Gastrocnemius medialis (tissue), 4 donors: Measurements from ENCODE around the gene THRSP. TPM values are rescaled to one million over a fixed set of nuclear protein-coding genes. Genes with fewer than 3 reads are reported as not detected.
"Not testable (repeated sequence)": the region's sequence is repeated elsewhere in the genome, so short reads cannot be mapped to it uniquely, and the experiment has no call there.

Experiments used
- ATAC-seq, 2 donors: fragments of 150-250 bp; one replicate each; pipeline ENCODE4 v1.9.1; 2016
- DNase-seq, 2 donors: peaks; one replicate each; pipeline ENCODE4 v3.0.0-alpha.2; 2019
- H3K27ac ChIP-seq, 4 donors: fragments of 200-600 bp; sonication (generic); 1 replicate in 1 of 4; 2 replicates in 3 of 4; pipeline ENCODE4 v1.5.1; 2016 to 2018; ENCODE audit warnings: mild to moderate bottlenecking in 2 of 4, moderate library complexity in 1 of 4
- H3K27me3 ChIP-seq, 3 donors: fragments of 200-600 bp; sonication (generic) in 2 of 3; 1 replicate in 1 of 3; 2 replicates in 2 of 3; pipeline versions ENCODE4 v1.5.1 to v1.6.0; 2016 to 2019; ENCODE audit warnings: mild to moderate bottlenecking in 1 of 3, moderate library complexity in 1 of 3
- H3K36me3 ChIP-seq, 2 donors: fragments of 200-600 bp; sonication (generic) in 1 of 2; one replicate each; pipeline ENCODE4 v1.5.1; 2017 to 2018
- H3K4me1 ChIP-seq, 2 donors: fragments of 200-600 bp; sonication (generic) in 1 of 2; one replicate each; pipeline ENCODE4 v1.5.1; 2016 to 2017; ENCODE audit warnings: mild to moderate bottlenecking in 2 of 2
- H3K4me3 ChIP-seq, 4 donors: fragments of 200-600 bp; sonication (generic) in 3 of 4; 1 replicate in 1 of 4; 2 replicates in 3 of 4; pipeline ENCODE4 v1.5.1; 2016 to 2019; ENCODE audit warnings: mild to moderate bottlenecking in 2 of 4
- H3K9me3 ChIP-seq, 3 donors: fragments of 200-600 bp; sonication (generic) in 2 of 3; 1 replicate in 1 of 3; 2 replicates in 2 of 3; pipeline ENCODE4 v1.5.1; 2016 to 2019
- CTCF ChIP-seq, 5 experiments: fragments of 450-650 bp in 3 of 5; fragments of 200-600 bp in 2 of 5; sonication (generic) in 2 of 5; IDR thresholded peaks in 4 of 5; conservative IDR thresholded peaks in 1 of 5; 1 replicate in 4 of 5; 2 replicates in 1 of 5; pipeline ENCODE4 v1.5.1; 2016 to 2019; ENCODE audit warnings: antibody characterized with exemption in 5 of 5, mild to moderate bottlenecking in 3 of 5, moderate library complexity in 3 of 5
- POLR2A ChIP-seq, 2 donors: fragments of 450-650 bp; IDR thresholded peaks; one replicate each; pipeline ENCODE4 v1.6.1; 2017; ENCODE audit warnings: antibody characterized with exemption in 2 of 2, mild to moderate bottlenecking in 2 of 2, moderate library complexity in 2 of 2
- in situ Hi-C, 4 donors: fragments of 200-750 bp; cut with MboI; loops; one replicate each; pipeline versions ENCODE4 v1.15.0 to v1.8.0; 2017; ENCODE audit warnings: low sequenced_read_pairs in 4 of 4
- intact Hi-C: fragments of 100-400 bp; cut with DNase I; formaldehyde crosslinking; loops from one replicate; pipeline ENCODE4 v1.15.1; 2023; ENCODE audit warnings: low total_unique reads
- total RNA-seq, 4 donors: library from RNA; depleted of rRNA; stranded (reverse); fragments of >200 nt; gene quantifications; one replicate each; pipeline versions ENCODE4 v1.1.0 to v1.2.3, GENCODE V29; 2016

The THRSP gene
- total RNA-seq, 4 donors from 2014 or later = 0.67 to 31.3 (median 14.0) TPM; not detected in 1

GRCh38 chr11:78085972-78086371, 22.3 kb downstream of the THRSP start:
- Histone ChIP-seq H3K27ac (no peak overlapping the region), H3K27me3 (no peaks in the 10 kb centered on the region), H3K9me3 (no peaks in the 10 kb centered on the region), H3K4me1 (no peaks in the 10 kb centered on the region), H3K36me3 (no peaks in the 10 kb centered on the region), H3K4me3 (no peak overlapping the region)
- intact Hi-C loops (no loop called here), in situ Hi-C loops (no loop called here)
- TF ChIP-seq CTCF (IDR thresholded peaks at IDR 0.05 in 4 of 5, conservative IDR thresholded peaks at IDR 0.05 in 1 of 5) (no peak), POLR2A (IDR thresholded peaks at IDR 0.05) (no peak)
- DNase-seq (no peak), ATAC-seq (no peak)

- H3K4me1 ChIP-seq, H3K27me3 ChIP-seq, DNase-seq, H3K9me3 ChIP-seq, in situ Hi-C loops, H3K36me3 ChIP-seq, H3K27ac ChIP-seq, H3K4me3 ChIP-seq, intact Hi-C loops, ATAC-seq: not testable (repeated sequence)
These were observed 22.9 kb downstream of the THRSP start for GRCh38 chr11:78086521-78087074.

GRCh38 chr11:78094250-78094649, 30.6 kb downstream of the THRSP start:
- DNase-seq (no peak), ATAC-seq (no peak)
- Histone ChIP-seq H3K9me3 (no peaks in the 10 kb centered on the region), H3K4me1 (no peaks in the 10 kb centered on the region), H3K27ac (no peak overlapping the region), H3K4me3 (no peak overlapping the region), H3K27me3 (no peaks in the 10 kb centered on the region), H3K36me3 (no peaks in the 10 kb centered on the region)
- in situ Hi-C loops = no loop called here
- no peak for TF ChIP-seq CTCF (IDR thresholded peaks at IDR 0.05 in 4 of 5, conservative IDR thresholded peaks at IDR 0.05 in 1 of 5)
- intact Hi-C loops = no loop called here

- peaks cover 0 to 5% of the 10 kb centered on the region in 2 donors for H3K36me3 ChIP-seq
- no peak overlapping the region for H3K27ac ChIP-seq
- H3K9me3 ChIP-seq = no peaks in the 10 kb centered on the region
- in situ Hi-C loops = no loop called here
- DNase-seq (no peak), ATAC-seq (no peak)
- TF ChIP-seq POLR2A (IDR thresholded peaks at IDR 0.05) = no peak
- no peak for TF ChIP-seq CTCF (IDR thresholded peaks at IDR 0.05 in 4 of 5, conservative IDR thresholded peaks at IDR 0.05 in 1 of 5)
- H3K4me3 ChIP-seq = no peak overlapping the region
- intact Hi-C loops = no loop called here
- no peaks in the 10 kb centered on the region for H3K27me3 ChIP-seq
- H3K4me1 ChIP-seq = peaks cover 0 to 14% of the 10 kb centered on the region in 2 donors
These were observed 34.2 kb downstream of the THRSP start for GRCh38 chr11:78097666-78098385.

DNA sequence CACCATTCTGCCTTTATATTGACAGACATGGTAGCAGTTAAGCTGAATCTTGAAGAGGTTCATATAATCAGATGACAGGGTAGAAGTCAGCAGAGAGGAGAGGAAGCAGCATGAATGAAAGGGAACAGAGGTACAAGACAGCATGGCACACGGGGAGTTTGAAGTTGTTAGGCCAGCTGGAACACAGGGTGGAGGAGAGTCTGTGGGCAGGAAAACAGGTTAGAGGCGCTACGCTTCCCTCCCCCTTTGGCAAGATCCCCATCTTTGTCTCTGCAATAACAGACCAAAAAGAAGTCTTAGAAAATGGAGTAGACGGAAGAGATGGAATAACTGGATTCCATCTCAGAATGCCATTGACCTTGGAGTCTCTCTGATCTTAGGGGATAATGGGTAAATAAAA, 36.0 kb downstream of the THRSP start:
- Histone ChIP-seq H3K4me1 (peaks cover 0 to 14% of the 10 kb centered on the region in 2 donors), H3K27ac (peak overlapping the region in 2 of 4 donors; percentile 47 to 71), H3K36me3 (peaks cover 0 to 5% of the 10 kb centered on the region in 2 donors), H3K4me3 (no peak overlapping the region), H3K27me3 (no peaks in the 10 kb centered on the region), H3K9me3 (no peaks in the 10 kb centered on the region)
- in situ Hi-C loops = loop anchor here in 1 of 4 donors (25.0 kb wide), 1 partner anchor 113 kb away; no protein-coding TSS in a partner anchor
- intact Hi-C loops = no loop called here
- TF ChIP-seq CTCF (IDR thresholded peaks at IDR 0.05 in 4 of 5, conservative IDR thresholded peaks at IDR 0.05 in 1 of 5) (no peak), POLR2A (IDR thresholded peaks at IDR 0.05) (no peak)
- ATAC-seq = peak in 1 of 2 donors; percentile 46
- DNase-seq = no peak
